ENCODE results near the gene ABCA4.
"Not testable (repeated sequence)": the region's sequence is repeated elsewhere in the genome, so short reads cannot be mapped to it uniquely, and the experiment has no call there.

The ABCA4 gene

DNA sequence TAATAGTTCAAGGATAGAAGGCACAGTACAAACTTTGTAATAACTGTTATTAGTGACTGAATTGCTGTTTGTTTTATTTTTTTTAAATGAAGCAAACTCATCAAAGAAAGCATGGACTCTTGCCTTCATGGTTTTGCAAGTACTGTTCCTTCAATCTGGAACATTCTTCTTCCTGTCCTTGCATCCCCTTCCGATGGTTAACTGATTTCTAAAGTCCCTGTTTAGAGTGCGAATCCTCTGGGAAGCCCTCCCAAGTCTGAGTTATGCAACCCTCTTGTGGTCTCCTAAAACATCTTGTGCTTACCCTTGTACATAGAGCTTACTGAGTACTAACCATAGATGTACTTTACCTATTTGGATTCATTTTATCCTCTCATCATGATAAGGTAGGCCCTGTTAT, 159.5 kb downstream of the ABCA4 start:
- TF ChIP-seq, protein P1, sequence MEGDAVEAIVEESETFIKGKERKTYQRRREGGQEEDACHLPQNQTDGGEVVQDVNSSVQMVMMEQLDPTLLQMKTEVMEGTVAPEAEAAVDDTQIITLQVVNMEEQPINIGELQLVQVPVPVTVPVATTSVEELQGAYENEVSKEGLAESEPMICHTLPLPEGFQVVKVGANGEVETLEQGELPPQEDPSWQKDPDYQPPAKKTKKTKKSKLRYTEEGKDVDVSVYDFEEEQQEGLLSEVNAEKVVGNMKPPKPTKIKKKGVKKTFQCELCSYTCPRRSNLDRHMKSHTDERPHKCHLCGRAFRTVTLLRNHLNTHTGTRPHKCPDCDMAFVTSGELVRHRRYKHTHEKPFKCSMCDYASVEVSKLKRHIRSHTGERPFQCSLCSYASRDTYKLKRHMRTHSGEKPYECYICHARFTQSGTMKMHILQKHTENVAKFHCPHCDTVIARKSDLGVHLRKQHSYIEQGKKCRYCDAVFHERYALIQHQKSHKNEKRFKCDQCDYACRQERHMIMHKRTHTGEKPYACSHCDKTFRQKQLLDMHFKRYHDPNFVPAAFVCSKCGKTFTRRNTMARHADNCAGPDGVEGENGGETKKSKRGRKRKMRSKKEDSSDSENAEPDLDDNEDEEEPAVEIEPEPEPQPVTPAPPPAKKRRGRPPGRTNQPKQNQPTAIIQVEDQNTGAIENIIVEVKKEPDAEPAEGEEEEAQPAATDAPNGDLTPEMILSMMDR (IDR thresholded peaks at IDR 0.05; ENCODE audit: extremely low read depth, missing control alignments), result no peak
- DNase-seq (ENCODE audit: low spot score), result no peak

DNA sequence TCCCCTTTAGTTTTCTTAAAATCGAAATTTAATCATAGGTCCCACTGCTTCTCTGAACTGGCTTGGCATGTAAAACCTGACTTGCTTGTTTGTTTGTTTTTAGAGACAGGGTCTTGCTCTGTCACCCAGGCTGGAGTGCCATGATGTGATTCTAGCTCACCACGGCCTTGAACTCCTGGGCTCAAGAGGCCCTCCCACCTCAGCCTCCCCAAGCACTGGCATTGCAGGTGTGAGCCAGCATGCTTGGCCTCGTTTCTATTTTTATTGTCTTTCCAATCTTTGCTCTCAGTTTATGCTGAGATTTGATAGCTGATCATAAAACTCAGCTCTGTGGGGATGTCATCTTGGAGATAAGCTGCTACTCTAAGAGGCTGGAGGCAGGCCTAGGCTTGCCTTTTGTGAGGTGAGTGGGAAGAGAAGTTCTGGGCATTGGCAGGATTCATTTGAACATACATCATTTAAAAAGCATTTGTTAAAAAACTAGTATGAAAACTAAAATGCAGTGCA, 160.3 kb downstream of the ABCA4 start:
- no peak for DNase-seq (ENCODE audit: low spot score)
- TF ChIP-seq, protein P1 (IDR thresholded peaks at IDR 0.05; ENCODE audit: extremely low read depth, missing control alignments), result no peak

DNA sequence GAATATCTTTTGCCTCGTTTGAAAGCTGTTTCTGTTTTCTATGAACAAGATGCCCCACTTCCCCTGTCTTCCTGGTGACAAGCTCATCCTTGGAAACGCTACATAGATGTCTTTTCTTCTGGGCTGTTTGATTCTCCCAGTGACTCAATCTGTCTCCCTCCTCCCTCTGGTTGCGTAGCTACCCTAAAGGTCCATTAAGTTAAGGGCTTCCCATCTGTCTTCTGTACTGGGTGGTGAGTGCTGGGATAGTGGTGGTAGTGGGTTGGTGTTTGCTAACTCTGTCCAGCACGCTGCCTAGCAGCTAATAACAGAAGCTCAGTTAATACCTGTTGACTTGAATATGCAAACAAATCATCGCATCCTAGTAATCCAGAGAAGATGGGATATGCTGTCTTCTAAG, 161.5 kb downstream of the ABCA4 start:
- TF ChIP-seq, protein P1 (IDR thresholded peaks at IDR 0.05; ENCODE audit: extremely low read depth, missing control alignments), result no peak
- no peak for DNase-seq (ENCODE audit: low spot score)

DNA sequence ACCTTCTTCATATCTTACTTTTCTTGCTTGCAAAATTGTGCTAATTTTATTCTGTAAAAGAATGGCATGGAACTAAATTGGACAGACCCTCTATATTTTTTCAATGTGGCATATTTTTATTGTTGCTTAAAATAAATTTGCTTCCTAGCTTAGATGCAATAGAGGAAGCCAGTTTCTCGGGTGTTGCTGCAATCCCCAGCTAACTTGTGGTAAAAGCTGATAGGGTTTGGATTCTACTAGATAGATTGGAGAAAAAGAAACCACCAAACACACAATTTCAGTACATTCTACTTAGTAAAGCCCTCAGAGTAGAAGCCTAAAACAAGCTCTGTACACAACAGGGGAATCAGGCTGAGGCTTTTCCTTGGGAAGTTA, 162.2 kb downstream of the ABCA4 start:
- DNase-seq (ENCODE audit: low spot score), result no peak
- TF ChIP-seq, protein P1 (IDR thresholded peaks at IDR 0.05; ENCODE audit: extremely low read depth, missing control alignments), result no peak

DNA sequence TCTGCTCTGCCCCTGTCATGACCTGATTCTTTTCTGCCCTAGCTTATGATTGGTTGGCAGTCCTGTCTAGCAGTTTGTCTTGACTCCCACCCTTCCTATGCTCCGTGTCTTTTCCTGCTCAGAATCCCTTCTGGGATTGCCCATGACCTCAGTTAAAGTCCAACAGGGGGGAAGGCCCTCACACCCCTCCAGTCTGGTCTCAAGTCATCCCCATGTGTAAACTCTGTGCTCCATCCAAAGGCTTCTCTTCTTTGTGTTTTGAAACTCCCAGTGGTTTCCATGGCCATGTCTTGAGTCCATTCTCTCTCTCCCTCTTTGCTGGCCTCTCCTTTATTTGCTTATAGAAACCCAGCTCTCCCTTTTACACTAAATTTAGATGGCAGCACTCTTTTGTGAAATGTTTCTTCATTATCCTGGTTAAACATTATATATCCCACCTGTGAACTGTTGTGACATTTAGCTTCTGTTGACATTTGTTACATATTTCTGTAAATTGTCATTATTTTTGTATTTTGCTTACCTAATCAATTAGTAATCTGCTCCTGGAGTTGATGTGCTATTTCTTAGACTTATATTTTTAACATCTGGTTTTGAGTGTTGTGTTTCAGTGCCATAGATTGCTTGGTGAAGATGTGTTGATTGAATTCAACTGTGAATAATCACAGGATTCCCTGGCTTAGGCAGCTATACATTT, 162.8 kb downstream of the ABCA4 start:
- DNase-seq (ENCODE audit: low spot score), result no peak
- TF ChIP-seq, protein P1 (IDR thresholded peaks at IDR 0.05; ENCODE audit: extremely low read depth, missing control alignments), result no peak

DNA sequence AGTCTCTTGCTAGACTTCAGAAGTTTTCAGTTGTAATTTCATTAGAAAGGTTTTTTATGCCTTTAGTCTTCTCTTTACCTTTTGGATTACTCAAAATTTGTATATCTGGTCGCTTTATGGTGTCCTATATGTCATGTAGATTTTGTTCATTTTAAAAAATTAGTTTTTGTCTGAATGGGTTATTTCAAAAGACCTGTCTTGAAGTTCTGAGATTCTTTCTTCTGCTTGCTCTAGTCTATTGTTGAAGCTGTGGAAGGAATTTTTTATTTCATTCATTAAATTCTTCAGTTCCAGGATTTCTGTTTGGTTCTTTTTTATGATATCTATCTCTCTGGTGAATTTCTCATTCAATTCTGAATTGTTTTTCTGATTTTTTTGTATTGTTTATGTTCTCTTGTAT, 165.2 kb downstream of the ABCA4 start:
- TF ChIP-seq, protein P1 (IDR thresholded peaks at IDR 0.05; ENCODE audit: extremely low read depth, missing control alignments), result no peak
- DNase-seq (ENCODE audit: low spot score), result no peak

DNA sequence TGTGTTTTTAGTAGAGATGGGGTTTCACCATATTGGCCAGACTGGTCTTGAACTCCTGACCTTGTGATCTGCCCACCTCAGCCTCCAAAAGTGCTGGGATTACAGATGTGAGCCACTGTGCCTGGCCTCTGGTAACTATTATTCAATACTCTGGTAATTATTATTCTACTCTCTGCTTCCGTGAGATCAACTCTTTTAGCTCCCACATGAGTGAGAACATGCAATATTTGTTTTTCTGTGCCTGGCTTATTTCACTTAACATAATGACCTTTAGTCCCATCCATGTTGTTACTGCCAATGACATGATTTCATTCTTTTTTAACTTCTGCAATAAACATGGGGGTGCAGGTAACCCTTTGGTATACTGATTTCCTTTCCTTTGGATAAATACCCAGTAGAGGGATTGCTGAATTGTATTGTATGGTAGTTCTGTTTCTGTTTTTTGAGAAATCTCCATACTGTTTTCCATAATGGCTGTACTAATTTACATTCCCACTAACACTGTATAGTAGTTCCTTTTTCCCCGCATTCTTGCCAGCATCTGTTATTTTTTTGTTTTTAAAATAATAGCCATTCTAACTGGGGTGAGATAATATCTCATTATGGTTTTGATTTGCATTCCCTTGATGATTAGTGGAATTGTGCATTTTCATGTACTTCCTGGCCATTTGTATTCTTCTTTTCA, 173.8 kb downstream of the ABCA4 start:
- not testable (repeated sequence) for DNase-seq (ENCODE audit: low spot score)

Measured in GM20000 (cell line).